Immature natural killer cell (primary cell): Measurements from ENCODE around the gene UBL5. TPM values are rescaled to one million over a fixed set of nuclear protein-coding genes. Genes with fewer than 3 reads are reported as not detected.
A peak's percentile ranks its signal among the peaks of the same experiment; 100 is the strongest.

Experiments used
- DNase-seq, 3 donors: peaks; one replicate each; pipeline ENCODE4 v3.0.0; 2022; ENCODE audit warnings: mixed read lengths in 1 of 3
- H3K27ac Mint-ChIP-seq, 6 donors: one replicate each; pipeline ENCODE4 v1.8.0; 2020; ENCODE audit warnings: mixed read lengths in 6 of 6, mild to moderate bottlenecking in 5 of 6, inconsistent platforms in 4 of 6, moderate library complexity in 3 of 6
- H3K27me3 Mint-ChIP-seq, 3 donors: one replicate each; pipeline ENCODE4 v1.8.0; 2020 to 2021; ENCODE audit warnings: low read depth in 3 of 3, mild to moderate bottlenecking in 3 of 3, mixed read lengths in 3 of 3, moderate library complexity in 3 of 3, inconsistent platforms in 1 of 3
- H3K36me3 Mint-ChIP-seq, 3 donors: one replicate each; pipeline ENCODE4 v1.8.0; 2020; ENCODE audit warnings: mixed read lengths in 3 of 3, inconsistent platforms in 2 of 3, mild to moderate bottlenecking in 2 of 3
- H3K4me1 Mint-ChIP-seq, 2 donors: one replicate each; pipeline ENCODE4 v1.8.0; 2020; ENCODE audit warnings: inconsistent platforms in 2 of 2, mild to moderate bottlenecking in 2 of 2, mixed read lengths in 2 of 2, moderate library complexity in 1 of 2
- H3K4me3 Mint-ChIP-seq, 5 donors: one replicate each; pipeline ENCODE4 v1.8.0; 2020; ENCODE audit warnings: mild to moderate bottlenecking in 5 of 5, mixed read lengths in 5 of 5, inconsistent platforms in 3 of 5, moderate library complexity in 3 of 5
- H3K9me3 Mint-ChIP-seq, 6 donors: one replicate each; pipeline ENCODE4 v1.8.0; 2020; ENCODE audit warnings: mild to moderate bottlenecking in 6 of 6, mixed read lengths in 6 of 6, inconsistent platforms in 4 of 6, moderate library complexity in 3 of 6
- polyA plus RNA-seq, 3 donors: library from polyadenylated mRNA; unstranded; fragments of 300-500 nt; fragmentation: Illumina TruSeq; gene quantifications; one replicate each; pipeline ENCODE4 v1.2.3, GENCODE V29; 2021

UBL5 gene
- polyA plus RNA-seq, 3 donors from 2014 or later = 610 to 1,222 (median 775) TPM

DNA sequence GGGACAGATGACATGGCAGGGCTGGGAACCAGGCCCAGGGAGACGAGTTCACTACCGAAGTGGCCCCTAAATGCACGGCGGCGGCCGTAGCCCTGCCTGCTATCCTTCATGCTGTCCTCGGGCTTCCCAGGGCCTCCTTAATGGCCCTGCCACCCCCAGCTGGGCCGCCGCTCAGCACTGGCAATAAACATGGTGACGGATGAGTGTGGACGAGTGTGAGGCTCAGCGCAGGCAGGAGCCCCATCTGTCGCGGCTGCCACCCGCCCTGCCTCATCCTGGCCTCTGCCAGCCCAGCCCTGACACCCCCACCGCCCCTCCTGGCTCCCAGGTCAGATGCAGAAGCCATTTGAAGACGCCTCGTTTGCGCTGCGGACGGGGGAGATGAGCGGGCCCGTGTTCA is 21.0 kb downstream of the UBL5 start:
- Mint-ChIP-seq H3K27me3 (peaks cover 0 to 2% (median under 1%) of the 10 kb centered on the region in 3 donors), H3K27ac (no peak overlapping the region), H3K9me3 (no peaks in the 10 kb centered on the region), H3K4me3 (no peak overlapping the region), H3K36me3 (peaks cover 2 to 7% (median 6%) of the 10 kb centered on the region in 3 donors), H3K4me1 (peaks cover 20 to 21% of the 10 kb centered on the region in 2 donors)
- no peak for DNase-seq

DNA sequence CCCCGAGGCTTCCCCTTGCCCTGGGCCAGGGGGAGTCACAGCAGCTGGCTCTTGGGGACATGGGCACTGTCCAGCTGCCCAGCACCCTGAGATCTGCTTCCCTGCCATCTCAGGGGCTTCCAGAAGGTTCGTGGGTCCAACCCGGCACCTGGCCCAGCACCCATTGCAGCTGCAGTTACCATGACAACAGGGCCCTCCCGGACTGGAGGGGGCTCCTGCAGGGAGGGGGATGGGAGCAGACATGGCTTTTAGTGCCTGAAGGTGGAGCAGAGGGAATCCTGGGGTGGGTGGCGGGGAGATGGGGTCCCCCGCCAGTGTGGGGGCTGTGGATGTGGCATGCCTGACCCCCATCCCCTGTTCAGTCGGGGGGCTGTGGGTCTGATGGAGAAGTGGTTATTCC is 22.1 kb downstream of the UBL5 start:
- Mint-ChIP-seq H3K27me3 (peaks cover 0 to 2% (median 1%) of the 10 kb centered on the region in 3 donors), H3K9me3 (no peaks in the 10 kb centered on the region), H3K36me3 (peaks cover 4 to 9% (median 8%) of the 10 kb centered on the region in 3 donors), H3K4me1 (peaks cover 19 to 24% of the 10 kb centered on the region in 2 donors), H3K27ac (peak overlapping the region in 1 of 6 donors; percentile 7), H3K4me3 (no peak overlapping the region)
- DNase-seq = no peak

DNA sequence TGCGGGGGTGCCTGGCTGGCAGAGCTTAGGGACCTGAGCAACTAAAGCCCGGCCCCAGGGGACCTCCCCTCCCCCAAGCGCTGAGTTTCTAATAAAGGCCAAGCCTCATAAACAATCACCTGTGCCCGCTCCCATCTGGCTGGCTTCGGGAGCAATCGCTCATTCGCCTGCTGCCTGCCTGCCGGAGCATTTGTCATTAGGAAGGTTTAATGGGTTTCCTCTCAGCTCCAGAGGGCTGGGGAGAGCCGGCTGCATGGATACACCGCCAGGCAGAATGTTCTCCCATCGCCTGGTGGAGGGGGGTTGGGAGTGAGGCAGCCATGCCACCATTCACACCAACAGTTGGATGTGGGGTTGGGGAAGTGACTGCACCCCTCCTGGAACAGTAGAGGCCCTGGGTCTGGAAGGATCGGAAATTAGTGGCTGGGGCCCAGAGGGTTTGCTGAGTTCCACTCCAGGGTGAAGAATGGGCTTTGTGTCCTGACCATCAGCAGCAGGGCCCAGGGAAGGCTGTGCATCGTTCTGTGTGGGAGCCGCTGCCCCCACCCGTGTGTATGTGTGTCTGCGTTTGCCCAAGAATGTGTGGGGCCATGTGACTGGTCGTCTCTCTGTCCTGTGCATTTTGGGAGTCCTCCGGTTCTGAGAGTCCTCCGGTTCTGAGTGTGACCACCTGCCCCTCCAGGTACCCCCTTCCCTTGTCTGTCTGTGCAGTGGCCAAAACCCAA is 22.7 kb downstream of the UBL5 start:
- peaks cover 15 to 18% of the 10 kb centered on the region in 2 donors for H3K4me1 Mint-ChIP-seq
- H3K27me3 Mint-ChIP-seq = peaks cover 0 to 2% (median 1%) of the 10 kb centered on the region in 3 donors
- DNase-seq = no peak
- H3K9me3 Mint-ChIP-seq = no peaks in the 10 kb centered on the region
- H3K4me3 Mint-ChIP-seq = no peak overlapping the region
- peaks cover 4 to 6% (median 4%) of the 10 kb centered on the region in 3 donors for H3K36me3 Mint-ChIP-seq
- H3K27ac Mint-ChIP-seq = peak overlapping the region in 1 of 6 donors; percentile 40

DNA sequence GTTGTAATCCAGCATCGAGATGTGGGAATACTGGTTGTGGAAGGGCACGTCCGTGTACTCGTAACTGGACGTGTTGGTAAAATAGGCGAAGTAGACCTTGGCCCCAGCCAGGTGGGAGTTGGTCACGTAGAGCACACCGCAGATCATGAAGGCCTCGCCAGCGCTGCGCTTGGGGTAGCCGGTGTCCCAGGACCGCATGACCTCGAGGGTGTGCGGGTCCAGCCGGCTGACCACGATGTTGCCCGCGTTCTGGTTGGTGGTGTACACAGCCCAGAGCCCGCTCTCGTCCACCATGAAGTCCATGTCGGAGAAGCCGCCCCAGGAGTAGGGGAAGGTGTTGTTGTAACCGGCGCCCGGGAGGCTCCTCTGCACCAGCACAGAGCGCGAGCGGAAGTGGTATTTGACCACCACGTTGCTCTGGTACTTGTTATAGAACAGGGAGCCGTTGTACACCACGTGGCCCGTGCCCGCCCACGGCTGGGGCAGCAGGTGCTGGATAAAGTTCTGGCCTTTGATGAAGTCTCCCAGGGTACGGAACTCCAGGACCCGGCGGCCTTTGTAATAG is 26.6 kb downstream of the UBL5 start:
- Mint-ChIP-seq H3K36me3 (peaks cover 4 to 11% (median 8%) of the 10 kb centered on the region in 3 donors), H3K4me1 (peaks cover 36% of the 10 kb centered on the region in 2 donors), H3K27ac (no peak overlapping the region), H3K9me3 (no peaks in the 10 kb centered on the region), H3K27me3 (peaks cover 0 to 3% (median 1%) of the 10 kb centered on the region in 3 donors), H3K4me3 (no peak overlapping the region)
- DNase-seq = no peak

DNA sequence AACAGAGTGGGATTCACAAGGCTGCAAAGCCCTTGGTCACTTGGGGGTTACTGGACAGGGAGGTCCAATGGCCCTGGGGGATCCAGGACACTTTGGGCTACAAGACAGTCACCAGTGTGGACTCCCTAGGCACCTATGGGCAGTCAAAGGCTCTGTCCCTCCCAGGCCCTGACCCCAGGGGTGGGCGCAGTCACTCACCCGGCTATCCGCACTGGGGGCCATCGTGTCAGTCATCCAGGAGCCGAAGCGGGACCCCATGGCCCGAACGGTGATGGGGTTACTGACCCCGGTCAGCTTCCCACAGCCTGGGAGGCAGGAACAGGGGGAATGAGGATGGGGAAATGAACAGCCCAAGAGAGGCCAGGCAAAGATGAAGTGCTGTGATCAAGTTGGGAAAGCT is 28.9 kb downstream of the UBL5 start:
- peaks cover 0 to 1% (median 1%) of the 10 kb centered on the region in 3 donors for H3K27me3 Mint-ChIP-seq
- H3K4me1 Mint-ChIP-seq = peaks cover 38 to 39% of the 10 kb centered on the region in 2 donors
- H3K4me3 Mint-ChIP-seq = peak overlapping the region; percentile 27 to 72 (median 65)
- H3K9me3 Mint-ChIP-seq = no peaks in the 10 kb centered on the region
- no peak for DNase-seq
- peak overlapping the region in 5 of 6 donors; percentile 26 to 82 (median 55) for H3K27ac Mint-ChIP-seq
- H3K36me3 Mint-ChIP-seq = peaks cover 4 to 11% (median 8%) of the 10 kb centered on the region in 3 donors

DNA sequence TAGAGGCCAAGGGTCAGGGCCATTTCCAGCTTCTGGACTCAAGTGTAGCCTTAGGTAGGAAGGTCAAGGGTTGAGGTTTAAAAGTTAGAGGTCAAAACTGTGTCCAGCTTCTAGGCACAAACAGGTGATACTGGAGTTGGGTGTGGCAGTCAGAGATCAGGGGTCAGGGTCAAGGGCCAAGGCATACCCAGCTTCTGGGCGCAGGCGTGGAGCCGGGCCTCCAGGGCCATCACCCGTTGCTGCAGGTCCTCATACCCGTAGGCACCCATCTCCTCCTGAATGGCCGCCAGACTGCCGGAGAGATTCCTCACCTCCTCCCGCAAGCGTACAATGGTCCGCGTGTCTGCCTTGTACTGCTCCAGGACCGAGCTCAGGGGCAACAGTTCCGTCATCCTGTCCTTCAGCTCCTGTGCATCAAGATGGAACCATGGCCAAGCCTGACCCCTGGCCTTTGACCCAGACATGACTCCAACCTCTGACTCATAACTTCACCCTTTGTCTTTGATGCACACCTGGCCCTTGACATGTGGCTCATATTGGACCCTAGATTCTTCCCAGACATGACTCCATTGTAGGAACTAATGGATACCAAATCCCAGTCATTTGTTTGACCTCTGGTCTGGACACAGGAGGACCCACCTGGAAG is 29.5 kb downstream of the UBL5 start:
- H3K27me3 Mint-ChIP-seq = peaks cover 0 to 1% (median 1%) of the 10 kb centered on the region in 3 donors
- no peak for DNase-seq
- H3K36me3 Mint-ChIP-seq = peaks cover 4 to 11% (median 8%) of the 10 kb centered on the region in 3 donors
- H3K9me3 Mint-ChIP-seq = no peaks in the 10 kb centered on the region
- peak overlapping the region; percentile 79 to 98 (median 89) for H3K4me3 Mint-ChIP-seq
- peaks cover 39 to 41% of the 10 kb centered on the region in 2 donors for H3K4me1 Mint-ChIP-seq
- H3K27ac Mint-ChIP-seq = peak overlapping the region; percentile 88 to 98 (median 94)

DNA sequence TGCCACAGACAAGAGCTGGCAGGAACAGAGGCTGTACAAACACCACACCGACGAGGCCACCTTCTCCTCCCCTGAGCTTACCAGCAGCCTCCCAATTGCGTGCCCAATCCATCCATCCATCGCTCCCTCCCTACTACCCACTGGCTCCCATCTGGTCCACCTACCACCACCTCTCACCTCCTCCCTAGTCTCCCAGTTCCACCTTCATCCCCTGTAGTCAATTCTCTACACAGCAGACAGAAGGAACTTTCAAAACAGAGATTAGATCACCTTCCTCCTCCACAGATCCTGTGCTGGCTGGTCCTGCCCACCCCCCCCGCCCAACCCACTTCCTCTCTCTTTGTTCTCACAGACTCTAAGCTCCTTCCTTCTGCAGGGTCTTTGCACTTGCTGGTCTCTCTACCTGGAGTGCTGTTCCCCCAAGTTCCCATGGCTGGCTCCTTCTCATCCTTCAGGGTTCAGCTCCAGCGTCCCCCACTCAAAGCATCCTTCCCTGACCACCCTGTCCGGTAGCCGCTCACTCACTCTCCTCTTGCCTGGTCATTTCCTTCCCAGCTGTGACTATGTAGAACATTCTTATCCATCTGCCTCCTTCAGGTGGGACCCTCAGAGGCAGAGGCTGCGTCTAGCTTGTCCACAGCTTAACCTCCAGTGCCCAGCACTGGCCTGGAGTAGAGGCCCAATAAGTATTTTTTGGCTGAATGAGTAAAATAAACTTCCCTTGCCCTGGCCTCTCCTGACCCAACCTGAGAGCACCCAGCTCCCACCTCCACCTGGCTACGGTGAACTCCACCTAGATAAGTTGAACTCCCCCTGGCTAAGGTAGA is 30.4 kb downstream of the UBL5 start:
- Mint-ChIP-seq H3K4me1 (peaks cover 41 to 45% of the 10 kb centered on the region in 2 donors), H3K36me3 (peaks cover 4 to 11% (median 8%) of the 10 kb centered on the region in 3 donors), H3K9me3 (no peaks in the 10 kb centered on the region), H3K27ac (peak overlapping the region; percentile 88 to 98 (median 94)), H3K4me3 (peak overlapping the region; percentile 79 to 98 (median 89)), H3K27me3 (peaks cover 0 to 1% (median 1%) of the 10 kb centered on the region in 3 donors)
- DNase-seq = peak in 2 of 3 donors; percentile 14 to 20

DNA sequence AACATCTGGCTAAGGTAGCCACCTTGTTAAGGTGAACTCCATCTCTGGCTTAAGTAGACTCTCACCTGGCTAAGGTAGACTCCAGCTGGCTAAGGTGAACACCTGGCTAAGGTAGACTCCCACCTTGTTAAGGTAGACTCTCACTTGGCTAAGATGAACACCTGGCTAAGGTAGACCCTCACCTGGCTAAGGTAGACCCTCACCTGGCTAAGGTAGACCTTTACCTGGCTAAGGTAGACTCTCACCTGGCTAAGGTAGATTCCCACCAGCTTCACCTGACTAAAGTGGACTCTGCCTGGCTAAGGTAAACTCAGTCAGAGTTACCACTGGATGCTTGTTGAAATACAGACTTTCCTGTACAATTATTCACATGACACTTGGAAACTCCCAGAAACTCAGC is 31.0 kb downstream of the UBL5 start:
- peak overlapping the region; percentile 88 to 98 (median 94) for H3K27ac Mint-ChIP-seq
- no peak for DNase-seq
- peak overlapping the region; percentile 79 to 98 (median 89) for H3K4me3 Mint-ChIP-seq
- no peaks in the 10 kb centered on the region for H3K9me3 Mint-ChIP-seq
- peaks cover 0 to 4% (median 1%) of the 10 kb centered on the region in 3 donors for H3K27me3 Mint-ChIP-seq
- H3K36me3 Mint-ChIP-seq = peaks cover 3 to 9% (median 6%) of the 10 kb centered on the region in 3 donors
- peaks cover 45 to 46% of the 10 kb centered on the region in 2 donors for H3K4me1 Mint-ChIP-seq

DNA sequence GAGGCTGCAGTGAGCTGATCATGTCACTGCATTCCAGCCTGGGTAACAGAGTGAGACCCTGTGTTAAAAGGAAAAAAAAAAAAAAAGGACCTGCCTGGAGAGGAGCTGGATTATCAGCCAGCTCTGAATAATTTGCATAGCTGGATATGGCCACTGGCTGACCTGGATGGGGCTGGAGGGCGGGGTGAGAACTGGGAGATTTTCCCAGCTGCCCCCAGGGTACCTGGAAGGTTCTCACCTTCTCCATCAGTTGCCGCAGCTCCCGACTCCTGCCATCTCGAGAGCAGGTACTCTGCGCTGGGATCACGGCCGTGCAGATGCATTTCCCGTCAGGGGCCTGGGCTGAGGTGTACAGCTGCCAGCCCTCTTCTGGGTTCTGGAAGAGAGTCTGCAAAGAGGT is 32.7 kb downstream of the UBL5 start:
- Mint-ChIP-seq H3K36me3 (peaks cover 0 to 6% (median 4%) of the 10 kb centered on the region in 3 donors), H3K4me1 (peaks cover 49 to 53% of the 10 kb centered on the region in 2 donors), H3K27ac (no peak overlapping the region), H3K27me3 (peaks cover 0 to 3% (median 1%) of the 10 kb centered on the region in 3 donors), H3K9me3 (no peaks in the 10 kb centered on the region), H3K4me3 (no peak overlapping the region)
- no peak for DNase-seq

DNA sequence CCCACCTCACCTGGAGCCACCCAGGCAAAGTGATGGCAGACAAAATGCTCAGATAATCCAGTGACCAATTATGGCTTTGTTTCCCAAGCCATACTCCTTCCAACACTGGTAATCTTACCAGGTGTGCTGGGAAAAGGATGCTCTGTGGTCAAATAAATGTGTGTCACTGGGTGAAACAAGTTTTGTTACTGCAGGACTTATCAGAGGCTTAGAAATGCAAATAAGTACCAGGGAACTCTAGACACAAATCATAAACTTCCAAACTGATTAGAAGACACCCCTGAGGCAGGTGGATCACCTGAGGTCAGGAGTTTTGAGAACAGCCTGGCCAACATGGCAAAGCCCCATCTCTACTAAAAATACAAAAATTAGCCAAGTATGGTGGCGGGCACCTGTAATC is 33.8 kb downstream of the UBL5 start:
- H3K36me3 Mint-ChIP-seq = peaks cover 0 to 6% (median 4%) of the 10 kb centered on the region in 3 donors
- H3K27ac Mint-ChIP-seq = no peak overlapping the region
- H3K9me3 Mint-ChIP-seq = no peaks in the 10 kb centered on the region
- peaks cover under 1 to 6% (median 3%) of the 10 kb centered on the region in 3 donors for H3K27me3 Mint-ChIP-seq
- no peak overlapping the region for H3K4me3 Mint-ChIP-seq
- peaks cover 58 to 59% of the 10 kb centered on the region in 2 donors for H3K4me1 Mint-ChIP-seq
- DNase-seq = no peak

DNA sequence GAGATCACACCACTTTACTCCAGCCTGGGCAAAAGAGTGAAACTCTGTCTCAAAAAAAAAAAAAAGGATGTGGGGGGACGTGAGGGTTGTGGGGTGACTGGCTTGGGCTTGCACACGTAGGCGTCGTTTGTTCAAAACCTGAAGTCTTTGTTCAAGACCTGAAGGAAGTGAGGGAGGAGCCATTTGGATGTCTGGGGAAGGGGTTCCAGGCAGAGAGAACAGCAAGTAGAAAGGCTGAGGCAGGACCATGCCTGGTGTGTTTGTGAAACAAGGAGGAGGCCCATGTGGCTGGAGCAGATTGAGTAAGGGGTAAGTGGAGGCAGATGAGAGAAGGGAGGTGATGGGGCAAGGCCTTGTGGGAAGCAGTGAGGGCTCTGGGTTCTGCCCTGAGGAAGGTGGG is 35.2 kb downstream of the UBL5 start:
- Mint-ChIP-seq H3K9me3 (no peaks in the 10 kb centered on the region), H3K27ac (peak overlapping the region in 3 of 6 donors; percentile 15 to 31 (median 18)), H3K4me1 (peaks cover 49 to 53% of the 10 kb centered on the region in 2 donors), H3K4me3 (no peak overlapping the region), H3K36me3 (peaks cover 0 to 4% (median 2%) of the 10 kb centered on the region in 3 donors), H3K27me3 (peaks cover 3 to 9% (median 6%) of the 10 kb centered on the region in 3 donors)
- no peak for DNase-seq

DNA sequence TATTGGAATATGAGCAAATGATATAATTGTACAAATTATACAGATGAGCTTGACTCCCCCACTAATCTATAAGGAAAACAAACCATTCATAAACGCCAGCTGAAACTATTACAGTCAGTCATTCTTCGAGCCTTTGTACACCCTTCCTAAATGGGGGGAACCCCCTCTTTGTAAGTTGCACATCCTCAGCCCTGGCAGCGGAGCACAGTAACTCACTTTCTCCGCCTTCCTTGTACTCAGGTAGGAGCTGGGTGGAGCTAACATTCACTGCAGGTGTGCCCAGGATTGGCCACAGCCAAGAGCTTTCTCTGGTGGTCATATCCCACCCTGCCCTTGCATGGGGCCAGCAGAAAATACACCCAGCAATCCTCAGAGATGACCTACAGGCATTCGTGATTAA is 36.0 kb downstream of the UBL5 start:
- Mint-ChIP-seq H3K9me3 (no peaks in the 10 kb centered on the region), H3K27ac (peak overlapping the region in 1 of 6 donors; percentile 15), H3K4me1 (peaks cover 41 to 45% of the 10 kb centered on the region in 2 donors), H3K4me3 (peak overlapping the region in 1 of 5 donors; percentile 29), H3K36me3 (no peaks in the 10 kb centered on the region), H3K27me3 (peaks cover 3 to 8% (median 6%) of the 10 kb centered on the region in 3 donors)
- DNase-seq = no peak
